Measurements from ENCODE around the gene RAPGEF6.

RAPGEF6 gene

DNA sequence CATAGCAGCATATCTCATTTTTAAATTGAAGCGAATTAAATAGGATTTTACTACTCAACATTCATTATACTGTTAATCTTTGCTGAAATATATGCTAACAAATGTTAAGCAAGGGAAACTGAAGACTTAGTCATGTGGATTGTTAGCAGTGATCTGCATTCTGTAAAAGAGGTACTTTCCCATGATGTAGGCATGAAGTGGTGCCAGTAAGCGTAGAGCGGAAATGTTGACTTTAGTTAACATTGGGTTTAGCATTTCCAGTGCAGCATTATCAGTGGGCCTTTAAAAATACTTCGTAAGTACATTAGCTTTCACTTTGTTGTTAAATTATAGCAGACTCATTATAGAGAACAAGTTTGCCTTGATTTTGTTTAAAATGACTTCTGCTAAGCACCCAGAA is 240.9 kb downstream of the RAPGEF6 start:
- TF ChIP-seq, protein P1, sequence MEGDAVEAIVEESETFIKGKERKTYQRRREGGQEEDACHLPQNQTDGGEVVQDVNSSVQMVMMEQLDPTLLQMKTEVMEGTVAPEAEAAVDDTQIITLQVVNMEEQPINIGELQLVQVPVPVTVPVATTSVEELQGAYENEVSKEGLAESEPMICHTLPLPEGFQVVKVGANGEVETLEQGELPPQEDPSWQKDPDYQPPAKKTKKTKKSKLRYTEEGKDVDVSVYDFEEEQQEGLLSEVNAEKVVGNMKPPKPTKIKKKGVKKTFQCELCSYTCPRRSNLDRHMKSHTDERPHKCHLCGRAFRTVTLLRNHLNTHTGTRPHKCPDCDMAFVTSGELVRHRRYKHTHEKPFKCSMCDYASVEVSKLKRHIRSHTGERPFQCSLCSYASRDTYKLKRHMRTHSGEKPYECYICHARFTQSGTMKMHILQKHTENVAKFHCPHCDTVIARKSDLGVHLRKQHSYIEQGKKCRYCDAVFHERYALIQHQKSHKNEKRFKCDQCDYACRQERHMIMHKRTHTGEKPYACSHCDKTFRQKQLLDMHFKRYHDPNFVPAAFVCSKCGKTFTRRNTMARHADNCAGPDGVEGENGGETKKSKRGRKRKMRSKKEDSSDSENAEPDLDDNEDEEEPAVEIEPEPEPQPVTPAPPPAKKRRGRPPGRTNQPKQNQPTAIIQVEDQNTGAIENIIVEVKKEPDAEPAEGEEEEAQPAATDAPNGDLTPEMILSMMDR (IDR thresholded peaks at IDR 0.05), result no peak
- no peak for TF ChIP-seq ZFX (IDR thresholded peaks at IDR 0.05; ENCODE audit: borderline replicate concordance)
- no peak overlapping the region for H3K27ac ChIP-seq

DNA sequence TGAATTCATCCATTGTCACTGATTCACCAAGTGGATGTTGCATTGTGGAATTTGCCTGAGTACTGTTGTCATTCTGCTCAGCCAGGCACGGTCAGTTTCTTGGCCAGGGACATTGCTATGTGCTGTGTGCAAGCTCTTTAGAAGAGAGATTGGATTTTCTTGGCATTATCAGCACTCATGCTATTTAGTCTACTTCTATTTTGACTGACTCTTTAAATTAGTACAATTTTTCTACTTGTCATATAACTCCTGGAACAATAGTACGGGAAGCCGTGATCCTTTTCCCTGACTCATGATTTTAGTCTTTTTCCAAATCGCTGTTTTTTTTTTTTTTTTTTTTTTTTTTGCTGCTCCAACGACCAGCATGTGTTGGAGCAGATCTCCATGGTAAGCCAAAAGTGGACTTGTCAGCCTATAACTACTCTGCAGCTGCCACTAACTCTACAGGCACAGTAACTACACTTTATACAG is 241.5 kb downstream of the RAPGEF6 start:
- TF ChIP-seq, protein P1 (IDR thresholded peaks at IDR 0.05), result no peak
- TF ChIP-seq ZFX (IDR thresholded peaks at IDR 0.05; ENCODE audit: borderline replicate concordance), result no peak
- H3K27ac ChIP-seq, result no peak overlapping the region

DNA sequence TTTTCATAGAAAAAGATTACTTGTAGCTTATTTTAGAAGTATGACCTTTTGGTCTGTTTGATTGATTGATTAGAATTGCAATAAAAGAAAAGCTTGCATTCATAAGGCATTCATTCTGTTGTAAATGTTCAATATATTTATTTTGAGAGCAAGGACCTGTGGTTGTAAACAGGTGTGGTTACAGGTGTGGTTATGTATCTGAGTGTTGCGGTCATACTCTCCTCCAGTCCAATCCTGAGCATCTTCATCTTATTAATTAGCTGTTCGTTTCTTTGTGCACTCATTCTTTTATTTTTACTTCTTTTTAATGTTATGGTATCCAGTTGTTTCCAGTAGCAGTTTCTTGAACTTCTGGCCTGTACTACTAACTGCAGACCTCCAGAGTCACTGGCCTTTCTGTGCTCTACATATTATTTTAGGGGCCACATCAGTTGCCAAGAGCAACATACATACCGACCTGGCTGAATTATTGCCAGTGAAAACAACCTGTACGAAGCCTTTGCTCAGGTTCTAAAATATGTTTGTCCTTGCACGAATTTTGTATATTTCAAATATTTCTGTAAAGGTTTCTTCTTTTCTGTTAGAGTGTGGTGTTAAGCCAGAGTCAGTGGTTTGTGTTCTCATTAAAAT is 242.4 kb downstream of the RAPGEF6 start:
- TF ChIP-seq ZFX (IDR thresholded peaks at IDR 0.05; ENCODE audit: borderline replicate concordance), result no peak
- TF ChIP-seq, protein P1 (IDR thresholded peaks at IDR 0.05), result no peak
- no peak overlapping the region for H3K27ac ChIP-seq

DNA sequence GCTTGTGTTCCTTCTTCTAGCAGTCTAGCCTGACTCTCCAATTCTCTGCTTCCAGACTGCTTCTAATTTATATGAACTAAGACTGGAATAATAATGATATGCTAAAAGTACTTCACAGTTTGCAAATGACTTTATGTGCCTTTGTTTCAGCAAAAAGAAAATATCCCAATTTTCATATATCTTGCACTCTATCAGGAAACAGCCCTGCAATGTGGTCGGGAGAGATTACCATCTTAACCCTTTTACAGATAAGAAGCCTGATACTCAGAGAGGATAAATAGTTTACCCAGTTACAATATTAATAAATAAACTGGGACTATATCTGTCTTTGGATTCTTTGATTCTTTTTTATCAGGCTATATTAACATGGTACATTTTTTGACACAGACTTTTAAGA is 245.2 kb downstream of the RAPGEF6 start:
- H3K27ac ChIP-seq, result peak overlapping the region; percentile 7; the same call in 1 of the 2 replicates
- TF ChIP-seq, protein P1 (IDR thresholded peaks at IDR 0.05), result no peak
- TF ChIP-seq ZFX (IDR thresholded peaks at IDR 0.05; ENCODE audit: borderline replicate concordance), result no peak

DNA sequence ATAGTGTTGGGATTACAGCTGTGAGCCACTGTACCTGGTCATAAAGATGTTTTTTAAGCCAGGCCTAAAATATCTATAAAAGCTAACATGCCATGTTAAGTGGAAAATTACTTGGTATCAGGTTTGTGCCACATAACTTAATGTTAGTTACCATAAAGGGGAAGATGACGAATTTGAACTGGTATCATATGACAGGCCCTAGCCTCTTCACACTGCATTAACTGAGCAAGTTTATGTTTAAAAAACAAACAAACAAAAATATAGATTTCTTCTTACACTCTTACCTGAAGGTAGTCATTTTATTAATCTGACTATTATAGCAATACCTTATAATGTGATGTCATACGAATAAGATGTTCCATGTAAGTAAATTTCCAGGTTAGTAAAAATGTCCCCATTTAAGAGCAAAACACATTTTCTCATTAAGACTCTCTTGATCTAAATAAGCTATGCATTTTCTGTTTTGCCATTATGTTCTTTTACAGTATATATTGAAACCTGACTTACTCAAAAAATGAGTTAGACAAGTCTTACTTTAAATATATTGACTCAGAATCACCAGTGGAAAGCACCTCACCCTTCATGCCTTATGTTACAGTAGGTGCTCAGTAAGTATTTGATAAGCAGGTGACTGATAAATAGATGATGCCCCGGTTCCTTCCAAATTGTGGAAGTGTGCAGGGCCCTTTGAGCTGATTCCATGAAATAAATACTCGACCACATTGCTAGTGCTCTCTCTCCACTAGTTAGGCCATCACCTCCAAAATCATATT is 245.7 kb downstream of the RAPGEF6 start:
- peak overlapping the region; percentile 7; the same call in 1 of the 2 replicates for H3K27ac ChIP-seq
- TF ChIP-seq, protein P1 (IDR thresholded peaks at IDR 0.05), result no peak

DNA sequence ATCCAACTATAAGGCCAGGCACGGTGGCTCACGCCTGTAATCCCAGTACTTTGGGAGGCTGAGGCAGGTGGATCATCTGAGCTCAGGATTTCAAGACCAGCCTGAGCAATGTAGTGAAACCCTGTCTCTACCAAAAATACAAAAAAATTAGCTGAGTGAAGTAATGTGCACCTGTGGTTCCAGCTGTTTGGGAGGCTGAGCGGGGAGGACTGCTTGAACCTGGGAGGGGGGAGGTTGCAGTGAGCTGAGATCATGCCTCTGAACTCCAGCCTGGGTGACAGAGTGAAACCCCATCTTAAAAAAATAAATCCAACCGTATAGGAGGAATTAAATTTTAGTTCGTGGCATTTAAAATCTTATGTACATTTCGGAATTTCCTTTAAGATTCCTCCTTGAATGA is 247.8 kb downstream of the RAPGEF6 start:
- H3K27ac ChIP-seq, result peak overlapping the region; percentile 46
- no peak for TF ChIP-seq ZFX (IDR thresholded peaks at IDR 0.05; ENCODE audit: borderline replicate concordance)
- TF ChIP-seq, protein P1 (IDR thresholded peaks at IDR 0.05), result no peak

DNA sequence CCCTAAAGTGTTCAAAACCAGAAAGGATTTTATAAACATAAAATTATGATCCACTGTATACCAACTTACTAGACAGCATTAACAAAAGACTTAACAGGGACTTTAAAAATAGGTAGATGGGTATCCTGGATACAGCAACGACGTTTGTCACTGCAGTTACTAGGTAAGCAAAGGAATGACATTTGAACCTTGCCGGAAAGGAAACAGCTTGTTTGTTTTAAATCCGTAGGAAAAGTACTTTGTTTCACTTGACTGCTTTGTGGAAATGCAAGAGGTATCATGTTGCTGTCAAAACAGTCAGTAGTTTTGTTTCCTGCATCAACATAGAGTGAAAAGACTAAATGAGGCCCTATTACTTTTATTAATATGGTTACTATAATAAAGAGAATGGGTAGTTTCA is 248.2 kb downstream of the RAPGEF6 start:
- H3K27ac ChIP-seq, result peak overlapping the region; percentile 46
- TF ChIP-seq, protein P1 (IDR thresholded peaks at IDR 0.05), result no peak
- TF ChIP-seq ZFX (IDR thresholded peaks at IDR 0.05; ENCODE audit: borderline replicate concordance), result no peak
